ENCODE results near the gene OBP2A.
"Not testable (repeated sequence)": the region's sequence is repeated elsewhere in the genome, so short reads cannot be mapped to it uniquely, and the experiment has no call there.

The OBP2A gene

DNA sequence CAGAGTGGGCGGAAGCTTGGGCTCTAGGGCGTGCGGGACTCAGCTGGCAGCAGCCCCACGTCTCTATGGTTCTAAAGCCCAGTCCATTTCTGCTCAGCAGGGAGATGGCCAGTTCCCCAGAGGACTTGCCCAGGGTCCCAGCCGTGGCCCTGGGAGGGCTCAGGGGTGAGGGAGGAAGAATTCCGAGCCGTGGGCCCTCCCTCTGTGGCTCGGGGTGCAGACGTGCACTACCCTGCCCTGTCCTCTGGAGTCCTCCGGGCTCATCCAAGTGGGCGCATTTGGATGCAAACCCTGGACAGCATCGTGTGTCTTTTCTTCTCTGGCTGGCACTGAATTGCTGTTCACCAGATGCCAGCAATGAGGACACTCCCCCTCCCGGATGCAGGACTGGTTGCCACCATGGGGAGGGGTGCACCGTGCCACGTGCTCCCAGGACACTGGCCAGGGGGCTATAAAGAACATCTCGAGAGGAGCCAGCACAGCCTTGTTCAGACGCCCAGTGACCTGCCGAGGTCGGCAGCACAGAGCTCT, at the start of gene OBP2A:
Gene OBP2A (plus strand): TSS at position 481 of the 531 bp plus-strand sequence. CDS start 55 bp downstream, outside the sequence.
- not testable (repeated sequence) for H3K9ac ChIP-seq (ENCODE audit: insufficient read length); H3K4me3 ChIP-seq; H3K9me3 ChIP-seq (ENCODE audit: low read depth, low read length); DNase-seq (ENCODE audit: low read depth, low spot score); H3K27ac ChIP-seq; H3K36me3 ChIP-seq (ENCODE audit: insufficient read depth, low read length)

GRCh38 chr9:135498381-135499126, 47.4 kb upstream of the OBP2A start:
- Histone ChIP-seq H3K36me3 (ENCODE audit: insufficient read depth, low read length) (peaks cover 19% of the 10 kb centered on the region), H3K4me3 (peak overlapping the region; percentile 94), H3K27ac (no peak overlapping the region), H3K9ac (ENCODE audit: insufficient read length) (no peak overlapping the region), H3K9me3 (ENCODE audit: low read depth, low read length) (no peaks in the 10 kb centered on the region)
- TF ChIP-seq EZH2 (IDR thresholded peaks at IDR 0.05) (no peak), FOXP2 (optimal IDR thresholded peaks at IDR 0.05; ENCODE audit: control extremely low read depth, extremely low read length, insufficient read depth) (no peak), POLR2AphosphoS5 (IDR thresholded peaks at IDR 0.05; ENCODE audit: borderline replicate concordance, low read depth, low read length) (no peak)
- DNase-seq (ENCODE audit: low read depth, low spot score) = no peak

- no peak for DNase-seq (ENCODE audit: low read depth, low spot score)
- no peak overlapping the region for H3K27ac ChIP-seq
- peak overlapping the region; percentile 94 for H3K9ac ChIP-seq (ENCODE audit: insufficient read length)
- H3K36me3 ChIP-seq (ENCODE audit: insufficient read depth, low read length) = peaks cover 29% of the 10 kb centered on the region
- H3K9me3 ChIP-seq (ENCODE audit: low read depth, low read length) = no peaks in the 10 kb centered on the region
- TF ChIP-seq FOXP2 (optimal IDR thresholded peaks at IDR 0.05; ENCODE audit: control extremely low read depth, extremely low read length, insufficient read depth) (no peak), POLR2AphosphoS5 (IDR thresholded peaks at IDR 0.05; ENCODE audit: borderline replicate concordance, low read depth, low read length) (0 out of 2 replicates have a peak, but pooled peaks have one; percentile 47), EZH2 (IDR thresholded peaks at IDR 0.05) (no peak)
- H3K4me3 ChIP-seq = peak overlapping the region; percentile 94
Observed at GRCh38 chr9:135499326-135500070, 46.4 kb upstream of the OBP2A start.

GRCh38 chr9:135500071-135500524, 45.8 kb upstream of the OBP2A start:
- DNase-seq (ENCODE audit: low read depth, low spot score) = no peak
- TF ChIP-seq POLR2AphosphoS5 (IDR thresholded peaks at IDR 0.05; ENCODE audit: borderline replicate concordance, low read depth, low read length) = no peak
- no peak for TF ChIP-seq FOXP2 (optimal IDR thresholded peaks at IDR 0.05; ENCODE audit: control extremely low read depth, extremely low read length, insufficient read depth)
- H3K9ac ChIP-seq (ENCODE audit: insufficient read length) = peak overlapping the region; percentile 94
- peaks cover 35% of the 10 kb centered on the region for H3K36me3 ChIP-seq (ENCODE audit: insufficient read depth, low read length)
- no peaks in the 10 kb centered on the region for H3K9me3 ChIP-seq (ENCODE audit: low read depth, low read length)
- peak overlapping the region; percentile 94 for H3K4me3 ChIP-seq
- H3K27ac ChIP-seq = no peak overlapping the region

- Histone ChIP-seq H3K9ac (ENCODE audit: insufficient read length) (peak within 1 kb of the TSS; percentile 94), H3K4me3 (peak within 1 kb of the TSS; percentile 94), H3K27ac (0 out of 2 replicates have a peak within 1 kb of the TSS, but pooled peaks have one; percentile 50), H3K9me3 (ENCODE audit: low read depth, low read length) (no peaks in the 10 kb centered on the region), H3K36me3 (ENCODE audit: insufficient read depth, low read length) (peaks cover 37% of the 10 kb centered on the region)
- no peak for DNase-seq (ENCODE audit: low read depth, low spot score)
- TF ChIP-seq FOXP2 (optimal IDR thresholded peaks at IDR 0.05; ENCODE audit: control extremely low read depth, extremely low read length, insufficient read depth) = peak; percentile 86
- TF ChIP-seq POLR2AphosphoS5 (IDR thresholded peaks at IDR 0.05; ENCODE audit: borderline replicate concordance, low read depth, low read length) = peak; percentile 89
- no peak for TF ChIP-seq EZH2 (IDR thresholded peaks at IDR 0.05)
Observed at GRCh38 chr9:135500525-135501260, 45.2 kb upstream of the OBP2A start, which contains the start of gene MRPS2. Gene MRPS2, plus strand, starts transcription at chr9:135500682. Its CDS starts 29 bp downstream, at chr9:135500711.

DNA sequence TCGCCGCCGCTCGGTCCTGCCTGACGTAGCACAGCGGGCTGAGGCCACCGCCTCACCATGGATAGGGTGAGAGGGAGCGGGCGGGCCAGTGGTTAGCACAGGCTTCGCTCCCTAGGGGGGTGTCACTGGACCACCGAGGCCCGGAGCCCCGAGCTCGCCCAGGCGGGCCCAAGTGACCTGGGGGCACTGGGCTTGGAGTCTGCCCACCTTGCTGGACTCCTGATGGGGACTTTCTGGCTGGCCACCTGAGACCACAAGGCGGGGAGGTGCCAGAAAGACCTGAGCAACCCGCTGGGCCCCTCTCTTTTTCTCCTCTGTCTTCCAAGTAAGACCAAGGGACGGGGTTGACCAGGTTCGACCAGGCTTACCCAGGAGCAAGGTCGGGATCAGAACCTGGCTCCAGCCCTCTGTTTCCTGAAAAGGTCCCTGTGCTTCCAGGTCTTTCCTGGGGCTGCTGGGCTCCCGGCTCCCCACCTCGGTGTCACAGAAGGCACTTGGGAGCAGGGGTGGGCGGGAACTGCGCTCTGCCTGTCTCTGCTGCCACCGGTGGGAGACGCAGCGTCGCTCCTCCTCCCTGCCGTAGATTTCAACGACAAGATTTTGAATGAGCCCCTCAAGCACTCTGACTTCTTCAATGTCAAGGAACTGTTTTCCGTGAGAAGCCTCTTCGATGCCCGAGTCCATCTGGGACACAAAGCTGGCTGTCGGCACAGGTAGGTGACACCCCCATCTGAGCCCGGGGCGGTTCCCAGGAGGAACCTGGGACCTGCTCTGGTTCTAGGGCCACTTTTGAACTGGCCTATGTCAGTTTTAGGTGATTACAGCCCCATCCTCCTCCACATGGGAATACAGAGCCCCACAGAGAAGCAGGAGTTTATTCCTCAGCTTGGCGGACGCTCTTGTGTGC, 44.4 kb upstream of the OBP2A start:
- Histone ChIP-seq H3K4me3 (peak overlapping the region; percentile 94), H3K27ac (no peak overlapping the region), H3K36me3 (ENCODE audit: insufficient read depth, low read length) (peaks cover 37% of the 10 kb centered on the region), H3K9ac (ENCODE audit: insufficient read length) (peak overlapping the region; percentile 94), H3K9me3 (ENCODE audit: low read depth, low read length) (no peaks in the 10 kb centered on the region)
- DNase-seq (ENCODE audit: low read depth, low spot score) = no peak
- TF ChIP-seq POLR2AphosphoS5 (IDR thresholded peaks at IDR 0.05; ENCODE audit: borderline replicate concordance, low read depth, low read length) (no peak), FOXP2 (optimal IDR thresholded peaks at IDR 0.05; ENCODE audit: control extremely low read depth, extremely low read length, insufficient read depth) (no peak), EZH2 (IDR thresholded peaks at IDR 0.05) (no peak)

- Histone ChIP-seq H3K27ac (no peak overlapping the region), H3K9me3 (ENCODE audit: low read depth, low read length) (no peaks in the 10 kb centered on the region), H3K36me3 (ENCODE audit: insufficient read depth, low read length) (peaks cover 37% of the 10 kb centered on the region), H3K9ac (ENCODE audit: insufficient read length) (peak overlapping the region; percentile 94), H3K4me3 (peak overlapping the region; percentile 94)
- no peak for DNase-seq (ENCODE audit: low read depth, low spot score)
- TF ChIP-seq FOXP2 (optimal IDR thresholded peaks at IDR 0.05; ENCODE audit: control extremely low read depth, extremely low read length, insufficient read depth) (no peak), POLR2AphosphoS5 (IDR thresholded peaks at IDR 0.05; ENCODE audit: borderline replicate concordance, low read depth, low read length) (no peak), EZH2 (IDR thresholded peaks at IDR 0.05) (no peak)
Observed at GRCh38 chr9:135502168-135502872, 43.6 kb upstream of the OBP2A start.

Measured in SK-N-MC (cell line).